Upper lobe of left lung (tissue), 4 donors: ENCODE data around the gene ANO10.

Source experiments
- EP300 ChIP-seq, 4 donors: sonication (generic); formaldehyde crosslinking; IDR thresholded peaks; one replicate each; pipeline ENCODE4 v1.5.1; 2017; ENCODE audit warnings: antibody characterized with exemption in 4 of 4, control low read depth in 2 of 4
- POLR2A ChIP-seq, 4 donors: fragments of 450-650 bp; IDR thresholded peaks; one replicate each; pipeline ENCODE4 v1.5.1; 2016 to 2017; ENCODE audit warnings: antibody characterized with exemption in 4 of 4, mild to moderate bottlenecking in 2 of 4
- POLR2AphosphoS5 ChIP-seq, 2 donors: sonication (generic); formaldehyde crosslinking; IDR thresholded peaks; one replicate each; pipeline ENCODE4 v1.5.1; 2017; ENCODE audit warnings: antibody characterized with exemption in 2 of 2
- TF ChIP-seq, protein P1 (sequence below), 6 experiments: fragments of 450-650 bp in 4 of 6; fragments of 200-600 bp in 2 of 6; sonication (generic) in 2 of 6; IDR thresholded peaks; one replicate each; pipeline ENCODE4 v1.5.1; 2016 to 2019; ENCODE audit warnings: antibody characterized with exemption in 6 of 6

DNA sequence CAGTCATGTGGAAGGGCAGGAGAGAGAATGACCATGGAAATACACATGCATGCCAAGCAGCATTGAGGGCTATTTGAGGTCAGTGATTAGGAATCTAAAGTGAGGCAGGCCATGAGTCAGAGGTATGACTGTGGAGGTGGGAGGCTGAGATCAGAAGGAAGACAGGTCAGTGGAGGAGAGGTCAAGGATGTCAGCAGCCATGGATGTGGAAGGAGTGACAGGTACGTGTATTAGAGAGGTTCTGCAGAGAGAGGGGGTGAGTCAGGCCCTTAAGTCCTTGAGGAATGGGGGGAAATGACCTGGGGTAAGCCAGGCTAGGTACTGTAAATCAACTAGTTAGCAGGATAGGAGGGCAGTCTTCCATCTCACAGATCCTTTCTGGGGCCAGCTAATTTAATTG lies 166.6 kb downstream of the ANO10 start:
- no peak for TF ChIP-seq POLR2AphosphoS5 (IDR thresholded peaks at IDR 0.05)
- no peak for TF ChIP-seq POLR2A (IDR thresholded peaks at IDR 0.05)
- TF ChIP-seq, protein P1, sequence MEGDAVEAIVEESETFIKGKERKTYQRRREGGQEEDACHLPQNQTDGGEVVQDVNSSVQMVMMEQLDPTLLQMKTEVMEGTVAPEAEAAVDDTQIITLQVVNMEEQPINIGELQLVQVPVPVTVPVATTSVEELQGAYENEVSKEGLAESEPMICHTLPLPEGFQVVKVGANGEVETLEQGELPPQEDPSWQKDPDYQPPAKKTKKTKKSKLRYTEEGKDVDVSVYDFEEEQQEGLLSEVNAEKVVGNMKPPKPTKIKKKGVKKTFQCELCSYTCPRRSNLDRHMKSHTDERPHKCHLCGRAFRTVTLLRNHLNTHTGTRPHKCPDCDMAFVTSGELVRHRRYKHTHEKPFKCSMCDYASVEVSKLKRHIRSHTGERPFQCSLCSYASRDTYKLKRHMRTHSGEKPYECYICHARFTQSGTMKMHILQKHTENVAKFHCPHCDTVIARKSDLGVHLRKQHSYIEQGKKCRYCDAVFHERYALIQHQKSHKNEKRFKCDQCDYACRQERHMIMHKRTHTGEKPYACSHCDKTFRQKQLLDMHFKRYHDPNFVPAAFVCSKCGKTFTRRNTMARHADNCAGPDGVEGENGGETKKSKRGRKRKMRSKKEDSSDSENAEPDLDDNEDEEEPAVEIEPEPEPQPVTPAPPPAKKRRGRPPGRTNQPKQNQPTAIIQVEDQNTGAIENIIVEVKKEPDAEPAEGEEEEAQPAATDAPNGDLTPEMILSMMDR (IDR thresholded peaks at IDR 0.05): no peak
- TF ChIP-seq EP300 (IDR thresholded peaks at IDR 0.05): no peak
